Measurements from ENCODE around the gene RNF207. TPM values are rescaled to one million over a fixed set of nuclear protein-coding genes. Genes with fewer than 3 reads are reported as not detected.

Gene RNF207
- total RNA-seq, 1 experiment from 2014 or later, result 9.2 TPM

- ATAC-seq (peak; percentile 93), DNase-seq (ENCODE audit: low spot score) (peak; percentile 69)
- no peaks in the 10 kb centered on the region for H3K9me3 Mint-ChIP-seq
- H3K4me1 Mint-ChIP-seq, result no peaks in the 10 kb centered on the region
- ChIA-PET POLR2A (no interaction called here), CTCF (interaction anchor here (0.6 to 2.6 kb wide), 10 partner anchors 10 to 137 kb away, joined by 3 to 15 read pairs (median 4); no protein-coding TSS in a partner anchor)
- no peak overlapping the region; the same call in 1 of the 2 replicates for H3K27ac Mint-ChIP-seq
- H3K27me3 Mint-ChIP-seq (ENCODE audit: low read depth), result peaks cover 5% of the 10 kb centered on the region
- TF ChIP-seq FOXK1 (CRISPR knock-in tag; IDR thresholded peaks at IDR 0.05) (no peak), MXD4 (CRISPR knock-in tag; IDR thresholded peaks at IDR 0.05; ENCODE audit: borderline replicate concordance) (no peak)
- H3K36me3 Mint-ChIP-seq, result no peaks in the 10 kb centered on the region
- no peak overlapping the region for H3K4me3 Mint-ChIP-seq
These were observed 34.3 kb upstream of the RNF207 start for GRCh38 chr1:6171548-6172124.

- Mint-ChIP-seq H3K9me3 (no peaks in the 10 kb centered on the region), H3K4me3 (no peak overlapping the region), H3K27ac (no peak overlapping the region), H3K36me3 (no peaks in the 10 kb centered on the region), H3K4me1 (no peaks in the 10 kb centered on the region), H3K27me3 (ENCODE audit: low read depth) (peaks cover 14% of the 10 kb centered on the region)
- TF ChIP-seq TEAD1 (CRISPR knock-in tag; IDR thresholded peaks at IDR 0.05) (no peak), ZNF219 (CRISPR knock-in tag; IDR thresholded peaks at IDR 0.05; ENCODE audit: borderline replicate concordance) (no peak), STAT6 (CRISPR knock-in tag; conservative IDR thresholded peaks at IDR 0.05; ENCODE audit: low read depth) (no peak), ESRRA (CRISPR knock-in tag; IDR thresholded peaks at IDR 0.05; ENCODE audit: borderline replicate concordance) (no peak), ZBTB21 (CRISPR knock-in tag; IDR thresholded peaks at IDR 0.05; ENCODE audit: borderline replicate concordance) (no peak), PREB (CRISPR knock-in tag; IDR thresholded peaks at IDR 0.05; ENCODE audit: borderline replicate concordance) (no peak), ZNF232 (CRISPR knock-in tag; IDR thresholded peaks at IDR 0.05) (no peak), OVOL2 (CRISPR knock-in tag; IDR thresholded peaks at IDR 0.05; ENCODE audit: borderline replicate concordance) (no peak)
- ATAC-seq, result no peak
- ChIA-PET POLR2A (no interaction called here), CTCF (interaction anchor here (2.6 kb wide), 1 partner anchor 120 kb away, joined by 10 read pairs; no protein-coding TSS in a partner anchor)
- no peak for DNase-seq (ENCODE audit: low spot score)
These were observed 33.4 kb upstream of the RNF207 start for GRCh38 chr1:6172549-6172948.

GRCh38 chr1:6174621-6175410, 31.1 kb upstream of the RNF207 start:
- Mint-ChIP-seq H3K4me1 (peaks cover 3% of the 10 kb centered on the region), H3K4me3 (no peak overlapping the region), H3K36me3 (no peaks in the 10 kb centered on the region), H3K9me3 (no peaks in the 10 kb centered on the region), H3K27ac (no peak overlapping the region), H3K27me3 (ENCODE audit: low read depth) (peaks cover 31% of the 10 kb centered on the region)
- TF ChIP-seq CREB1 (CRISPR knock-in tag; IDR thresholded peaks at IDR 0.05) (no peak), STAT6 (CRISPR knock-in tag; conservative IDR thresholded peaks at IDR 0.05; ENCODE audit: low read depth) (no peak), USF1 (CRISPR knock-in tag; IDR thresholded peaks at IDR 0.05) (no peak), ESRRA (CRISPR knock-in tag; IDR thresholded peaks at IDR 0.05; ENCODE audit: borderline replicate concordance) (no peak)
- no peak for DNase-seq (ENCODE audit: low spot score)
- POLR2A ChIA-PET, result no interaction called here
- ATAC-seq, result no peak
- CTCF ChIA-PET, result no interaction called here

Measured in WTC11 (cell line).